MCF 10A (cell line): ENCODE measurements around the gene ANAPC5. TPM values are rescaled to one million over a fixed set of nuclear protein-coding genes. Genes with fewer than 3 reads are reported as not detected.
"Not testable (repeated sequence)": the region's sequence is repeated elsewhere in the genome, so short reads cannot be mapped to it uniquely, and the experiment has no call there.

Experiments used
- BruUV-seq: library from RNA; stranded (reverse); fragments of 400-500 nt; replicated peaks from 2 replicates; lab custom pipeline; 2021; lab: Mats Ljungman, UMichigan
- CTCF ChIA-PET: fragments of 300-600 bp; sonication (Branson Sonifier 250); formaldehyde crosslinking; extraction: SDS; loops from one replicate; lab custom pipeline; 2021; ENCODE audit warnings: antibody characterized with exemption, inconsistent platforms; lab: Yijun Ruan, JAX
- POLR2A ChIA-PET: fragments of 300-600, 350-650 bp; sonication (Branson Sonifier 250); formaldehyde crosslinking; extraction: SDS; loops from one replicate; lab custom pipeline; 2020; ENCODE audit warnings: antibody characterized with exemption, inconsistent platforms; lab: Yijun Ruan, JAX
- DNase-seq: peaks from one replicate; pipeline ENCODE4 v3.0.0-alpha.2; 2018; ENCODE audit not compliant: unreplicated experiment
- H3K27ac Mint-ChIP-seq: one replicate; pipeline ENCODE4 v1.8.0; 2022; ENCODE audit warnings: mild to moderate bottlenecking, low read depth, mixed read lengths; ENCODE audit not compliant: unreplicated experiment
- H3K27me3 Mint-ChIP-seq: one replicate; pipeline ENCODE4 v1.8.0; 2022; ENCODE audit warnings: mixed read lengths; ENCODE audit not compliant: insufficient read depth, unreplicated experiment
- H3K36me3 Mint-ChIP-seq: one replicate; pipeline ENCODE4 v1.8.0; 2022; ENCODE audit warnings: mild to moderate bottlenecking, moderate library complexity, mixed read lengths; ENCODE audit not compliant: insufficient read depth, unreplicated experiment
- H3K4me1 Mint-ChIP-seq: one replicate; pipeline ENCODE4 v1.8.0; 2022; ENCODE audit warnings: mixed read lengths; ENCODE audit not compliant: insufficient read depth, unreplicated experiment
- H3K4me3 Mint-ChIP-seq: one replicate; pipeline ENCODE4 v1.8.0; 2022; ENCODE audit warnings: mild to moderate bottlenecking, moderate library complexity, mixed read lengths; ENCODE audit not compliant: unreplicated experiment
- H3K9me3 Mint-ChIP-seq: one replicate; pipeline ENCODE4 v1.8.0; 2022; ENCODE audit warnings: mixed read lengths; ENCODE audit not compliant: unreplicated experiment
- CTCF ChIP-seq: fragments of 200-600 bp; IDR thresholded peaks from one replicate; pipeline ENCODE4 v1.8.0; 2022; ENCODE audit warnings: antibody characterized with exemption, mild to moderate bottlenecking; ENCODE audit not compliant: unreplicated experiment
- intact Hi-C: fragments of 100-400 bp; cut with micrococcal nuclease; formaldehyde crosslinking; loops from 2 replicates; pipeline ENCODE4 v1.14.1; 2022
- total RNA-seq: library from RNA; stranded (reverse); gene quantifications from 2 replicates; pipeline ENCODE4 v1.2.3, GENCODE V29; 2022

The ANAPC5 gene
- total RNA-seq, 1 experiment from 2014 or later, result 95.6 TPM

GRCh38 chr12:121300083-121300819 is 52.0 kb downstream of the ANAPC5 start:
- ChIA-PET CTCF (interaction anchor here (0.6 to 1.3 kb wide), 4 partner anchors 33 to 989 kb away, joined by 3 to 5 read pairs (median 4); no protein-coding TSS in a partner anchor), POLR2A (interaction anchor here (0.6 kb wide), 1 partner anchor 112 kb away, joined by 3 read pairs; no protein-coding TSS in a partner anchor)
- H3K4me3 Mint-ChIP-seq, result no peak overlapping the region

GRCh38 chr12:121299662-121300061 is 52.5 kb downstream of the ANAPC5 start:
- Mint-ChIP-seq H3K9me3 (no peaks in the 10 kb centered on the region), H3K27ac (no peak overlapping the region), H3K4me1 (peaks cover 11% of the 10 kb centered on the region), H3K27me3 (no peaks in the 10 kb centered on the region), H3K36me3 (peaks cover 7% of the 10 kb centered on the region), H3K4me3 (no peak overlapping the region)
- TF ChIP-seq CTCF, result no peak
- BruUV-seq, result no TSS peak
- intact Hi-C loops, result no loop called here
- ChIA-PET POLR2A (no interaction called here), CTCF (interaction anchor here (0.6 to 1.3 kb wide), 3 partner anchors 34 to 989 kb away, joined by 3 to 5 read pairs (median 3); no protein-coding TSS in a partner anchor)
- no peak for DNase-seq

More at GRCh38 chr12:121300083-121300819, 52.0 kb downstream of the ANAPC5 start:
- Mint-ChIP-seq H3K36me3 (peaks cover 7% of the 10 kb centered on the region), H3K4me1 (peaks cover 7% of the 10 kb centered on the region), H3K27me3 (no peaks in the 10 kb centered on the region), H3K9me3 (no peaks in the 10 kb centered on the region), H3K27ac (no peak overlapping the region)
- intact Hi-C loops, result no loop called here
- TF ChIP-seq CTCF, result no peak
- no peak for DNase-seq
- no TSS peak for BruUV-seq

- POLR2A ChIA-PET, result interaction anchor here (1.0 to 3.1 kb wide), 3 partner anchors 22 to 54 kb away, joined by 3 to 20 read pairs (median 3); no protein-coding TSS in a partner anchor
- H3K9me3 Mint-ChIP-seq, H3K27me3 Mint-ChIP-seq, intact Hi-C loops, DNase-seq, H3K27ac Mint-ChIP-seq, BruUV-seq: not testable (repeated sequence)
- peak overlapping the region; percentile 78 for H3K4me3 Mint-ChIP-seq
- CTCF ChIA-PET, result interaction anchor here (1.2 kb wide), 1 partner anchor 30 kb away, joined by 3 read pairs; no protein-coding TSS in a partner anchor
- peaks cover 12% of the 10 kb centered on the region for H3K36me3 Mint-ChIP-seq
- H3K4me1 Mint-ChIP-seq, result peaks cover 11% of the 10 kb centered on the region
Measured at GRCh38 chr12:121298411-121298810, 53.8 kb downstream of the ANAPC5 start.

- CTCF ChIA-PET, result interaction anchor here (0.7 to 1.2 kb wide), 2 partner anchors 18 to 31 kb away, joined by 3 read pairs; no protein-coding TSS in a partner anchor
Measured at GRCh38 chr12:121297435-121297991, 54.7 kb downstream of the ANAPC5 start.

More at GRCh38 chr12:121297435-121297991, 54.7 kb downstream of the ANAPC5 start:
- Mint-ChIP-seq H3K27me3 (no peaks in the 10 kb centered on the region), H3K9me3 (no peaks in the 10 kb centered on the region), H3K4me3 (peak overlapping the region; percentile 78), H3K27ac (no peak overlapping the region), H3K36me3 (peaks cover 18% of the 10 kb centered on the region), H3K4me1 (peaks cover 11% of the 10 kb centered on the region)
- TF ChIP-seq CTCF, result no peak
- POLR2A ChIA-PET, result interaction anchor here (0.6 to 3.1 kb wide), 10 partner anchors 9 to 726 kb away, joined by 3 to 20 read pairs (median 3); partner anchors contain the start of gene RNF34
- intact Hi-C loops, result loop anchor here (2.0 kb wide), 2 partner anchors 21 to 187 kb away; no protein-coding TSS in a partner anchor
- no TSS peak for BruUV-seq
- peak; percentile 41 for DNase-seq
